ENCODE results near the gene KCNF1. TPM values are rescaled to one million over a fixed set of nuclear protein-coding genes. Genes with fewer than 3 reads are reported as not detected.

The KCNF1 gene
- total and polyA plus RNA-seq, 2 of the 8 experiments (the other 6 are each of a cell fraction or from before 2014, with no cell fraction given): 0.48 to 1.5 TPM

DNA sequence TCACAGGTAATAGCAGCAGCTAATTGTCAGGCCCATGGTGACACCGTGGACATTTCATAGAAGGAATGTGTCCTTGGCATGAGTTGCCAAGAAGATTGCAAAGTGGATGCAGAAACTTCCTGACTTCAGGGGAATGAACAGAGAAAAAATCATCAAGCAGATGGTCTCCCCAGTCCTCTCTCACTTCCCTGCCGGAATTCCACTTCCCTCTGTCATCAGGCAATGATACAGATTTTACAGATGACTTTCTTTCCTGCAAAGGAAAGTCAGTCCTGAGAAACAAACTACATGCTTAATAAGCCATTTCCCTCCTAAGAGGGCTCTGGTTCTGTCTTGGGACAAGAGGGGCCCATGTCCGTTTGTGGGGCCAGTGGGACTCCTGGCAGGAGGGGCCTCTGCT lies 45.7 kb downstream of the KCNF1 start (continued):
- TF ChIP-seq CHD7 (IDR thresholded peaks at IDR 0.05; ENCODE audit: insufficient replicate concordance, low read length) (no peak), YY1 (IDR thresholded peaks at IDR 0.05; ENCODE audit: low read depth, low read length) (no peak)
